HL-60 (cell line): ENCODE data around the gene MBD5.

Experiments
- DNase-seq, 2 experiments: peaks; one replicate each; pipeline ENCODE4 v3.0.0-alpha.2; 2010 to 2020; ENCODE audit warnings: low read depth in 1 of 2, low spot score in 1 of 2
- H3K27ac ChIP-seq: fragments of 250-450 bp; sonication (Bioruptor Pico); replicated peaks from 2 replicates; pipeline ENCODE4 v1.5.1; 2020; ENCODE audit warnings: mild to moderate bottlenecking, moderate library complexity
- H3K27me3 ChIP-seq: fragments of 250-450 bp; sonication (Bioruptor Pico); 2 replicates; pipeline ENCODE4 v1.5.1; 2021; ENCODE audit warnings: mild to moderate bottlenecking, moderate library complexity; ENCODE audit not compliant: insufficient read depth, poor library complexity, severe bottlenecking
- H3K4me3 ChIP-seq: replicated peaks from 2 replicates; pipeline ENCODE4 v1.5.1; 2011; ENCODE audit warnings: mild to moderate bottlenecking, control low read depth, low read length; ENCODE audit not compliant: insufficient read depth
- CTCF ChIP-seq: IDR thresholded peaks from one replicate; pipeline ENCODE4 v1.5.1; 2011; ENCODE audit warnings: low read length, control low read depth, inconsistent platforms; ENCODE audit not compliant: insufficient read depth
- GABPA ChIP-seq: IDR thresholded peaks from 2 replicates; pipeline ENCODE4 v1.6.1; 2012; ENCODE audit warnings: low read depth
- POLR2AphosphoS5 ChIP-seq: IDR thresholded peaks from 2 replicates; pipeline ENCODE4 v1.6.1; 2012; ENCODE audit warnings: low read depth
- REST ChIP-seq: IDR thresholded peaks from 2 replicates; pipeline ENCODE4 v1.6.1; 2012; ENCODE audit warnings: low read depth; ENCODE audit not compliant: insufficient replicate concordance
- SPI1 ChIP-seq: IDR thresholded peaks from 2 replicates; pipeline ENCODE4 v1.6.1; 2012; ENCODE audit warnings: low read depth, mild to moderate bottlenecking, borderline replicate concordance

The MBD5 gene

GRCh38 chr2:148110184-148110583 is 89.3 kb downstream of the MBD5 start:
- no peak for DNase-seq
- Histone ChIP-seq H3K27ac (no peak overlapping the region), H3K4me3 (no peak overlapping the region), H3K27me3 (no peaks in the 10 kb centered on the region)
- TF ChIP-seq REST = no peak
- no peak for TF ChIP-seq GABPA
- no peak for TF ChIP-seq CTCF
- TF ChIP-seq SPI1 = no peak
- TF ChIP-seq POLR2AphosphoS5 = no peak

GRCh38 chr2:148122788-148123187 is 101.9 kb downstream of the MBD5 start:
- no peak overlapping the region for H3K27ac ChIP-seq
- no peak for DNase-seq
- no peaks in the 10 kb centered on the region for H3K27me3 ChIP-seq
- TF ChIP-seq REST (no peak), SPI1 (no peak), GABPA (no peak)
- no peak overlapping the region for H3K4me3 ChIP-seq

GRCh38 chr2:148124271-148124670 is 103.4 kb downstream of the MBD5 start:
- Histone ChIP-seq H3K4me3 (no peak overlapping the region), H3K27me3 (no peaks in the 10 kb centered on the region), H3K27ac (no peak overlapping the region)
- no peak for TF ChIP-seq CTCF
- TF ChIP-seq GABPA = no peak
- no peak for TF ChIP-seq POLR2AphosphoS5
- no peak for TF ChIP-seq SPI1
- no peak for DNase-seq

- H3K27ac ChIP-seq = no peak overlapping the region
- H3K4me3 ChIP-seq = no peak overlapping the region
- TF ChIP-seq POLR2AphosphoS5 (no peak), CTCF (no peak), SPI1 (no peak), REST (no peak)
- no peak for DNase-seq
- H3K27me3 ChIP-seq = no peaks in the 10 kb centered on the region
Observed at GRCh38 chr2:148130581-148130980, 109.7 kb downstream of the MBD5 start.
